ENCODE measurements around the gene HIF3A. TPM values are rescaled to one million over a fixed set of nuclear protein-coding genes. Genes with fewer than 3 reads are reported as not detected.

The HIF3A gene
- total RNA-seq, 1 donor from 2014 or later = 87.7 TPM

DNA sequence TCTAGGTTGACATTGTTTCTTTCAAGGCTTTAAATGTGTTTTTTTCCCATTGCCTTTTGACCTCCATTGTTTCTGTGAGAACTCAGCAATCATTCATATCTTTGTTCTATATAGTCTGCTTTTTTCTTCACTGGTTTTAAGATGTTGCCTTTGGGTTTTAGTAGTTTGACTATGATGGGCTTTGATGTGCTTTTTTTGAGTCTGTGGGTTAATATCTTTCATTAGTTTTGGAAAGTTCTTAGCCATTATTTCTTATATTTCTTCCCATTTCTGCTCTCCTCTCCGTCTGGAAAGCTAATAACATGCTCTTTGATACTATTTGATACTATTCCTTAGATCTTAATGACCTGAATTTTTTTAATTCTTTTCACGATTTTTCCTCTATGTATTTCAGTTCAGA, 83.8 kb downstream of the HIF3A start:
- peak overlapping the region; percentile 77 for H3K27ac ChIP-seq (replicated peaks)
- H3K4me3 ChIP-seq = no peak overlapping the region
- no peaks in the 10 kb centered on the region for H3K9me3 ChIP-seq (replicated peaks)

GRCh38 chr19:46381346-46381745, 84.5 kb downstream of the HIF3A start:
- no peak for DNase-seq
- Histone ChIP-seq H3K4me3 (no peak overlapping the region), H3K9me3 (replicated peaks) (no peaks in the 10 kb centered on the region), H3K27me3 (ENCODE audit: low read depth) (no peaks in the 10 kb centered on the region), H3K27ac (replicated peaks) (no peak overlapping the region), H3K4me1 (peaks cover 65% of the 10 kb centered on the region), H3K36me3 (peaks cover 54% of the 10 kb centered on the region)
- intact Hi-C loops (cut with micrococcal nuclease) = no loop called here
- TF ChIP-seq, protein P1, sequence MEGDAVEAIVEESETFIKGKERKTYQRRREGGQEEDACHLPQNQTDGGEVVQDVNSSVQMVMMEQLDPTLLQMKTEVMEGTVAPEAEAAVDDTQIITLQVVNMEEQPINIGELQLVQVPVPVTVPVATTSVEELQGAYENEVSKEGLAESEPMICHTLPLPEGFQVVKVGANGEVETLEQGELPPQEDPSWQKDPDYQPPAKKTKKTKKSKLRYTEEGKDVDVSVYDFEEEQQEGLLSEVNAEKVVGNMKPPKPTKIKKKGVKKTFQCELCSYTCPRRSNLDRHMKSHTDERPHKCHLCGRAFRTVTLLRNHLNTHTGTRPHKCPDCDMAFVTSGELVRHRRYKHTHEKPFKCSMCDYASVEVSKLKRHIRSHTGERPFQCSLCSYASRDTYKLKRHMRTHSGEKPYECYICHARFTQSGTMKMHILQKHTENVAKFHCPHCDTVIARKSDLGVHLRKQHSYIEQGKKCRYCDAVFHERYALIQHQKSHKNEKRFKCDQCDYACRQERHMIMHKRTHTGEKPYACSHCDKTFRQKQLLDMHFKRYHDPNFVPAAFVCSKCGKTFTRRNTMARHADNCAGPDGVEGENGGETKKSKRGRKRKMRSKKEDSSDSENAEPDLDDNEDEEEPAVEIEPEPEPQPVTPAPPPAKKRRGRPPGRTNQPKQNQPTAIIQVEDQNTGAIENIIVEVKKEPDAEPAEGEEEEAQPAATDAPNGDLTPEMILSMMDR (IDR thresholded peaks at IDR 0.05; ENCODE audit: borderline replicate concordance) = no peak

More for the DNA sequence above, 83.8 kb downstream of the HIF3A start:
- DNase-seq = no peak
- Histone ChIP-seq H3K36me3 (peaks cover 57% of the 10 kb centered on the region), H3K4me1 (peaks cover 65% of the 10 kb centered on the region), H3K27me3 (ENCODE audit: low read depth) (no peaks in the 10 kb centered on the region)
- TF ChIP-seq, protein P1 (IDR thresholded peaks at IDR 0.05; ENCODE audit: borderline replicate concordance) = no peak
- intact Hi-C loops (cut with micrococcal nuclease) = no loop called here

DNA sequence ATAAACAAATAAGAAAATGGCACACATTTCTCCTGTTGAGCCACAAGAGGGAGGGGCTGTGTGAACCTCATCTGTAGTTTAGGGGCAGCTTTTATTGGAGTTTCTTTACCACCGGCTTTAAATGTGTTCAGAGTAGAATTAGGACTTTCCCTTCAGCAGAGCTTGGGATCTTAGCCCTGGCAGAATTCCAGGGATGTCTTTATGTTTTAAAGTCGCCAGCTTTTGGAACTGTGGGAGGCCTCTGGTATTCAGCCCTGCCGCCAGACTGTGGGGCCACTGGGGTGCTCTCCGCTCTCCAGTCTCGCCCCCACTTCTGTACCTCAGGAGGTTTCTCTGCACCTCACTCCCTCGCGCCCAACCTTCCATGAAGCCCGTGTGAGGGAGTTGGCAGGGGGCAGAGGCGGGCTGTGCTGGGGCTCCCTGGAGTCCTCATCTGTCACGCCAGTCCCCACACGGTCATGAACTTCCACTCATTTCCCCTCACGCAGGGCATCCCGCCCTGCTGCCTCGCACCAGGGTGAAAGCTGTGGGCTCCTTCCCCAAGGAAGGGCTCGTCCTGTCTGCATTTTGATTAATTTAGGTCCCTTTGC, 85.0 kb downstream of the HIF3A start:
- Histone ChIP-seq H3K9me3 (replicated peaks) (no peaks in the 10 kb centered on the region), H3K27me3 (ENCODE audit: low read depth) (no peaks in the 10 kb centered on the region), H3K36me3 (peaks cover 51% of the 10 kb centered on the region), H3K4me1 (peaks cover 61% of the 10 kb centered on the region), H3K4me3 (no peak overlapping the region), H3K27ac (replicated peaks) (no peak overlapping the region)
- TF ChIP-seq, protein P1 (IDR thresholded peaks at IDR 0.05; ENCODE audit: borderline replicate concordance) = no peak
- DNase-seq = no peak
- intact Hi-C loops (cut with micrococcal nuclease) = no loop called here

DNA sequence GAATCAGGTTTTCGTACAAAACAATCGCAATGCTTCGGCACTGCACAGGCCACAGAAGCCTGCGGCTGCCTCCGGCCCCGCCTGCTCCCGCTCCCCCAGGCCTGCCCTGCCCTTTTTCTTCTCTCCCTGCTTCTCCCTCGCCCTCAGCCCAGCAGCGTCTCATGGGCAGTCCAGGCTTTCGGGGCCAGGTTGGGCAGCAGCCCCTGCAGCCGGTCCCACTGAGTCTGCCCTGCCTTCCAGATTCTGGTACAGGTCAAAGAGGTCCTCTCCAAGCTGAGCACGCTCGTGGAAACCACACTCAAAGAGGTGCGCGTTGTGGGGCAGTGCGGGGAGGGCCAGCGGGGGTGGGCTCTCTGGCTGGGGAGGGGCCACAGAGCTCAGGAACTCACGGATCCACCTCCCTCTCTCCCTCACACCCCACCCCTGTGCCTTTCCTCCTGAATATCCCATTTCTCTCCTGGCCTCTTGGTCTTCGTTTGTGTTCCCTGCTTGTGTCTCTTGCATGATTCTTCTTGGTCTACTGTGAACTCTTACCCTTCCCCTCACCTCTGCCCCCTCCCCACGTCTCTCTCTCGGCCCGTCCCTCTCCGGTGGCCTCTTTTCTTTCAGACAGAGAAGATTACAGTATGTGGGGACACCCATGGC, 86.5 kb downstream of the HIF3A start:
- H3K4me3 ChIP-seq = no peak overlapping the region
- no peaks in the 10 kb centered on the region for H3K9me3 ChIP-seq (replicated peaks)
- DNase-seq = no peak
- H3K4me1 ChIP-seq = peaks cover 50% of the 10 kb centered on the region
- intact Hi-C loops (cut with micrococcal nuclease) = no loop called here
- peaks cover 61% of the 10 kb centered on the region for H3K36me3 ChIP-seq
- H3K27me3 ChIP-seq (ENCODE audit: low read depth) = no peaks in the 10 kb centered on the region
- peak overlapping the region; percentile 51 for H3K27ac ChIP-seq (replicated peaks)
- TF ChIP-seq, protein P1 (IDR thresholded peaks at IDR 0.05; ENCODE audit: borderline replicate concordance) = no peak

DNA sequence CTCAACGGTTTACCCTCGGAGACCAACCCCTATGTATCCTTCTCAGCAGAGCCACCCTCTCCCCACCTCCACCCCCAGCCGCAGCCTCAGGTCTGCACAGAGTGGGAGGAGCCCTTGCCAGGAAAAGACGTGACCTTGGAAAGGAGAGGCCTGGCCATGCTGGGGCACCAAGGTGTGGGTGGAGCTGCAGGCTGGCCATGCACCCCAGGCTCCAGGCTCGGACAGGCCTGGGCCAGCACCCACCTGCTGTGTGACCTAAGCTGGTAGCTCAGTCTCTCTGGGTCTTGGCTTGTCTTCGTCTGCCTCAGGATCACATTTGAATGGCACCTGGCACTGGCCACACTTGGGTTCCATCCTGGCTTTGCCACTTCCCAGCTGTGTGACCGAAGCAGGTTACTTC, 87.0 kb downstream of the HIF3A start:
- H3K27me3 ChIP-seq (ENCODE audit: low read depth) = no peaks in the 10 kb centered on the region
- peak overlapping the region; percentile 51 for H3K27ac ChIP-seq (replicated peaks)
- no peaks in the 10 kb centered on the region for H3K9me3 ChIP-seq (replicated peaks)
- intact Hi-C loops (cut with micrococcal nuclease) = no loop called here
- TF ChIP-seq, protein P1 (IDR thresholded peaks at IDR 0.05; ENCODE audit: borderline replicate concordance) = no peak
- no peak overlapping the region for H3K4me3 ChIP-seq
- peaks cover 65% of the 10 kb centered on the region for H3K36me3 ChIP-seq
- H3K4me1 ChIP-seq = peaks cover 45% of the 10 kb centered on the region
- DNase-seq = no peak

All from left ventricle myocardium inferior (tissue), 1 donor.